Fibroblast of skin of left quadriceps (primary cell): Measurements from ENCODE around the gene ERC2.
A peak's percentile ranks its signal among the peaks of the same experiment; 100 is the strongest.

ENCODE experiments used
- DNase-seq, 2 experiments: peaks; one replicate each; pipeline ENCODE4 v3.0.0-alpha.2; 2013; ENCODE audit warnings: low read depth in 2 of 2

The ERC2 gene

GRCh38 chr3:55929154-55929869 lies 539.0 kb downstream of the ERC2 start:
- DNase-seq = no peak

GRCh38 chr3:55923626-55924025 lies 544.6 kb downstream of the ERC2 start:
- no peak for DNase-seq

GRCh38 chr3:55923207-55923606 lies 545.1 kb downstream of the ERC2 start:
- DNase-seq = no peak

GRCh38 chr3:55912880-55913279 lies 555.4 kb downstream of the ERC2 start:
- no peak for DNase-seq

- no peak for DNase-seq
Measured at GRCh38 chr3:55911266-55911665, 557.0 kb downstream of the ERC2 start.

GRCh38 chr3:55910543-55910942 lies 557.7 kb downstream of the ERC2 start:
- no peak for DNase-seq

- DNase-seq = no peak
Measured at GRCh38 chr3:55909373-55909772, 558.9 kb downstream of the ERC2 start.

- no peak for DNase-seq
Measured at GRCh38 chr3:55907616-55908015, 560.7 kb downstream of the ERC2 start.

- no peak for DNase-seq
Measured at GRCh38 chr3:55906896-55907295, 561.4 kb downstream of the ERC2 start.

GRCh38 chr3:55904716-55905115 lies 563.6 kb downstream of the ERC2 start:
- no peak for DNase-seq

GRCh38 chr3:55903680-55904079 lies 564.6 kb downstream of the ERC2 start:
- DNase-seq = no peak

GRCh38 chr3:55902221-55902900 lies 565.9 kb downstream of the ERC2 start:
- DNase-seq = no peak

- no peak for DNase-seq
Measured at GRCh38 chr3:55899887-55900286, 568.4 kb downstream of the ERC2 start.

GRCh38 chr3:55897573-55898224 lies 570.6 kb downstream of the ERC2 start:
- peak in 1 of 2 experiments; percentile 4 for DNase-seq

- DNase-seq = no peak
Measured at GRCh38 chr3:55895897-55896566, 572.2 kb downstream of the ERC2 start.

- DNase-seq = no peak
Measured at GRCh38 chr3:55894605-55895004, 573.7 kb downstream of the ERC2 start.

GRCh38 chr3:55893045-55893664 lies 575.1 kb downstream of the ERC2 start:
- peak; percentile 18 to 24 for DNase-seq

GRCh38 chr3:55891106-55891505 lies 577.2 kb downstream of the ERC2 start:
- no peak for DNase-seq

GRCh38 chr3:55888282-55888885 lies 579.9 kb downstream of the ERC2 start:
- DNase-seq = no peak

- peak; percentile 39 to 46 for DNase-seq
Measured at GRCh38 chr3:55885721-55886120, 582.5 kb downstream of the ERC2 start.

GRCh38 chr3:55884491-55885285 lies 583.6 kb downstream of the ERC2 start:
- no peak for DNase-seq
